Cardiac muscle cell (in vitro differentiated cells and primary cell): ENCODE data around the gene CDC42EP1. TPM values are rescaled to one million over a fixed set of nuclear protein-coding genes. Genes with fewer than 3 reads are reported as not detected.
"Not testable (repeated sequence)": the region's sequence is repeated elsewhere in the genome, so short reads cannot be mapped to it uniquely, and the experiment has no call there.

Experiments
- DNase-seq, 2 donors: peaks; one replicate each; pipeline versions ENCODE4 v3.0.0 to v3.0.0-alpha.2; 2010 to 2017; ENCODE audit warnings: low read depth in 1 of 2, low spot score in 1 of 2
- H3K27ac ChIP-seq: fragments of 200-600 bp; sonication (generic); 2 replicates; pipeline ENCODE4 v1.5.1; 2016
- H3K27me3 ChIP-seq: fragments of 200-600 bp; sonication (generic); 2 replicates; pipeline ENCODE4 v1.6.0; 2016; ENCODE audit warnings: control low read depth
- H3K36me3 ChIP-seq: fragments of 200-600 bp; sonication (generic); 2 replicates; pipeline ENCODE4 v1.5.1; 2016; ENCODE audit warnings: control low read depth
- H3K4me1 ChIP-seq: fragments of 200-600 bp; sonication (generic); 2 replicates; pipeline ENCODE4 v1.8.1; 2017; ENCODE audit warnings: low read depth, mild to moderate bottlenecking, mixed run types
- H3K4me3 ChIP-seq: fragments of 200-600 bp; sonication (generic); 2 replicates; pipeline ENCODE4 v1.5.1; 2016; ENCODE audit warnings: mild to moderate bottlenecking
- H3K9me3 ChIP-seq: fragments of 200-600 bp; sonication (generic); 2 replicates; pipeline ENCODE4 v1.5.1; 2017; ENCODE audit warnings: low read depth, mild to moderate bottlenecking, control low read depth
- polyA plus RNA-seq: library from polyadenylated mRNA; unstranded; fragments of >200 nt; fragmentation: Nextera tagmentation; extraction: Ambion mirVana; gene quantifications from 2 replicates; pipeline ENCODE4 v1.2.1, GENCODE V29; 2016
- total RNA-seq: library from RNA; depleted of rRNA; stranded (reverse); fragments of >200 nt; gene quantifications from 2 replicates; pipeline ENCODE4 v1.2.3, GENCODE V29; 2016
- TF ChIP-seq, protein P1 (sequence below): IDR thresholded peaks from 2 replicates; pipeline ENCODE4 v1.5.1; 2012; ENCODE audit warnings: low read depth, mild to moderate bottlenecking, low read length

CDC42EP1 gene
- total and polyA plus RNA-seq, 2 experiments from 2014 or later = 10.9 to 12.7 TPM

DNA sequence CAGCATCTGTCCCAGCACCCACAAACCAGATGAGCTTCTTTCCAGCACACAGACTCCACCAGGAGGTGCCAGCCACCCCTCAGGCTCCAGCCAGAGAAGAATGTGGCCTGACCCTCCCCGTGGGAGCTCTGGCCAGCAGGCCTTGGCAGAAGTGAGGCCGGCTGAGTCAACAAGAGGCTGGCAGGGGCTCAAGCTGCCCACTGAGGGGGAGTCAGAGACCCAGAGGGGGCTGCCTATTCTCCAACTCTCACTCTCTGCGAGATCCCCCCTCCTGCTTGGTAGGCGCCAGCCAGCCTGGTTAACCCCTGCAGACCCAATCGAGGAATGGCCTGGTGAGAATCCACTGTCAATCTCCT, 10.6 kb upstream of the CDC42EP1 start:
- H3K27ac ChIP-seq = peak overlapping the region; percentile 34
- H3K27me3 ChIP-seq = no peaks in the 10 kb centered on the region
- no peaks in the 10 kb centered on the region for H3K36me3 ChIP-seq
- peaks cover 20% of the 10 kb centered on the region for H3K4me1 ChIP-seq
- TF ChIP-seq, protein P1, sequence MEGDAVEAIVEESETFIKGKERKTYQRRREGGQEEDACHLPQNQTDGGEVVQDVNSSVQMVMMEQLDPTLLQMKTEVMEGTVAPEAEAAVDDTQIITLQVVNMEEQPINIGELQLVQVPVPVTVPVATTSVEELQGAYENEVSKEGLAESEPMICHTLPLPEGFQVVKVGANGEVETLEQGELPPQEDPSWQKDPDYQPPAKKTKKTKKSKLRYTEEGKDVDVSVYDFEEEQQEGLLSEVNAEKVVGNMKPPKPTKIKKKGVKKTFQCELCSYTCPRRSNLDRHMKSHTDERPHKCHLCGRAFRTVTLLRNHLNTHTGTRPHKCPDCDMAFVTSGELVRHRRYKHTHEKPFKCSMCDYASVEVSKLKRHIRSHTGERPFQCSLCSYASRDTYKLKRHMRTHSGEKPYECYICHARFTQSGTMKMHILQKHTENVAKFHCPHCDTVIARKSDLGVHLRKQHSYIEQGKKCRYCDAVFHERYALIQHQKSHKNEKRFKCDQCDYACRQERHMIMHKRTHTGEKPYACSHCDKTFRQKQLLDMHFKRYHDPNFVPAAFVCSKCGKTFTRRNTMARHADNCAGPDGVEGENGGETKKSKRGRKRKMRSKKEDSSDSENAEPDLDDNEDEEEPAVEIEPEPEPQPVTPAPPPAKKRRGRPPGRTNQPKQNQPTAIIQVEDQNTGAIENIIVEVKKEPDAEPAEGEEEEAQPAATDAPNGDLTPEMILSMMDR = peak; percentile 54
- H3K4me3 ChIP-seq = no peak overlapping the region
- DNase-seq = peak; percentile 37 to 79
- H3K9me3 ChIP-seq = no peaks in the 10 kb centered on the region

DNA sequence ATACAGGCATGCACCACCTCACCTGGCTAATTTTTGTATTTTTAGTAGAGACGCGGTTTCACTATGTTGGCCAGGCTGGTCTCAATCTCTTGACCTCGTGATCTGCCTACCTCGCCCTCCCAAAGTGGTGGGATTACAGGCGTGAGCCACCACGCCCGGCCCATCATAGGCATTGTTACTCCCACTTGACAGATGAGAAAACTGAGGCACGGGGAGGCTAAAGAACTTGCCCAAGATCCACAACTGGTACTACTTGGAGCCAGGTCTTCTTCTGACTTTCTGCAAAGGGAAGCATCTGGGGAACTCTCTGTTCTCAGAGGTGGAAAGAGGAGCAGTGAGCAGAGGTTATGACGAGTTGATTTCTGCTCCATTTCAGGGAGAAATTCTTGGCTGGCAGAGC, 9.4 kb upstream of the CDC42EP1 start:
- not testable (repeated sequence) for H3K9me3 ChIP-seq, H3K4me3 ChIP-seq, H3K27ac ChIP-seq, H3K27me3 ChIP-seq, H3K36me3 ChIP-seq, DNase-seq
- peaks cover 20% of the 10 kb centered on the region for H3K4me1 ChIP-seq

DNA sequence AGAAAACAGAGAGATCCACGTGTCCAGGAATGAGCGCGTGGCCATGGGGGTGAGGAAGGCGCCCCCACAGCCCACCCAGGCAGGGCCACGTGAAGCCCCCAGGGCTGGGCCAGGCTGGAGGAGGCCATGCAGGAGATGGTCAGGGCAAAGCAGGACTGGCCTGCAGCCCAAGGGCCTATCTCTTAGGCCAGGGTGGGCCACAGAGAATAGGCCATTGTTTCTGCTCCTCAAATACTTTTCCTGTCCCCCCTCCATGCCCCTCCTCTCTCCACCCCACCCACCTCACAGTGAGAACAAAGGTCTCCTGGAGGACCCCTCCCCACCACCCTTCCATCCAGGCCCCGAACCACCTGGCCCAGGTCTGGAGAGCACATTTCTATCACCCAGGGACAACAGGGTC, 8.3 kb upstream of the CDC42EP1 start:
- no peaks in the 10 kb centered on the region for H3K36me3 ChIP-seq
- TF ChIP-seq, protein P1 = no peak
- H3K9me3 ChIP-seq = no peaks in the 10 kb centered on the region
- no peaks in the 10 kb centered on the region for H3K27me3 ChIP-seq
- H3K27ac ChIP-seq = peak overlapping the region; percentile 73
- DNase-seq = no peak
- peaks cover 26% of the 10 kb centered on the region for H3K4me1 ChIP-seq
- H3K4me3 ChIP-seq = no peak overlapping the region

DNA sequence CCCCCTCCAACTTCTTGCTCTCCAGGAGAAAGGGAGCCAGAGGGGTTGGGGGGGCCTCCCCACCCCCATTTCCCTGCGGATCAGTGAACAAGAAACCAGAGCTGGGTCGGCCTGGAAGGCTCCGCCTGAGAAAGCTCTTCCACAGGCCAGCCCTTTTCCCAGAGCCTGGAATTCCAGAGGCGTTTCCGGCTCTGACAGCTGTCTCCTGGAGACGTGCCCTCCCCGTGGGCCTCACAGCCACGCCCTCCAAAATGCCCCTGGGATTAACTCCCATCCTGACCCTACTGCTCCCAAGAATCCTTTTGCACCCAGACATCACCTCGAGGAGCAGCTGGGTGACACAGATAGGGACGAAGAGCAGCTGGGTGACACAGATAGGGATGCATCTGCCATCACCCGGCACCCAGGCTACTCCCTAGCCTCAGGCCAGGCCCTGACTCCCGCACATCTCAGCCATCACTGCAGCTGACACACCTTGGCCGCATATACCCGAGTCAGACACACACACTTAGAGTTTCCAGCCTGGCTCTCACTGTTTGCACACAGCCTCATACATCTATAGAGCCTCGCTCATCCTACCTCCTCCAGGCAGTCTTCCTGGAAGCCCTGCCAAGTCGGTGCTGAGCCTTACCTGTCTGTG, 7.6 kb upstream of the CDC42EP1 start:
- Histone ChIP-seq H3K9me3 (no peaks in the 10 kb centered on the region), H3K4me1 (peaks cover 26% of the 10 kb centered on the region), H3K27ac (peak overlapping the region; percentile 73), H3K4me3 (no peak overlapping the region), H3K36me3 (no peaks in the 10 kb centered on the region), H3K27me3 (no peaks in the 10 kb centered on the region)
- DNase-seq = peak; percentile 70 to 80
- TF ChIP-seq, protein P1 = no peak

DNA sequence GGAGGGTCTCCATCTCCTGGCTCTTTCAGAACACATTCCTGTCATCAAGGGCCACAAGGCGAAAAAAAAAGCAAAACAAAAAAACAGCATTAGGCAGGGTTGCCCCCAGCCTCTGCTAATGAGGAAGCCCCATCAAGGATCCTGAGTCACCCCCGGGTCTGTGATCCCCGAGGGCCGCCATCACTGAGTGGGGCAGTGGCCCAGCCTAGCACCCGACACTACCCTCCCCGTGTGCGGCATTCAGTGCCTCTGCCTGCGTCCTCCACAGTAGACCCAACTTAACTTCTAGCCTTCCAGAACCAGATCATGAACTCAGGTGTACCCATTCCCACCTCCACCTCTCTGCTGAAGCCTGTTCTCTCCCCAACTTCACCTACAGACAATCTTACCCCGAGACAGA, 6.6 kb upstream of the CDC42EP1 start:
- TF ChIP-seq, protein P1 = no peak
- no peak for DNase-seq
- no peak overlapping the region for H3K4me3 ChIP-seq
- H3K4me1 ChIP-seq = peaks cover 26% of the 10 kb centered on the region
- H3K27ac ChIP-seq = no peak overlapping the region
- no peaks in the 10 kb centered on the region for H3K27me3 ChIP-seq
- no peaks in the 10 kb centered on the region for H3K36me3 ChIP-seq
- H3K9me3 ChIP-seq = no peaks in the 10 kb centered on the region

DNA sequence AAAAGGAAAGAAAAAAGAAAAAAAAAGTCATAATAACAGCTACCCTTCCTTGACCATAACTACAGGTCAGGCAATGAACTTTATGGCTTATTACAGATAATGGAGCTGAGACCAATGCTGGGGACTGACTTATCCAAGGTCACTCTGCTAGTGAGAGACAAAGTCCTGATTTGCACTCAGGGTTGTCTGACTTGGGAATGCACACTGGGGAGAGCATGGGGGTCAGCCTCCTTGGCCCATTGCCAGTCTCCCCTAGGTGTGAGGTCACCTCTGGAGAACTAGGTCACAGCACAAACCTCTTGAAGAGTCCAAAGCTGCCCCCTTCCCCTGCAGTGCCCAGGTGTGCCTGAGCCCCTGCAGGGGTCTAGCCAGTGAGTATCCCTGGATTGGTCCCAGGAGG, 5.3 kb upstream of the CDC42EP1 start:
- Histone ChIP-seq H3K4me3 (no peak overlapping the region), H3K36me3 (no peaks in the 10 kb centered on the region), H3K27ac (no peak overlapping the region), H3K27me3 (no peaks in the 10 kb centered on the region), H3K9me3 (no peaks in the 10 kb centered on the region), H3K4me1 (peaks cover 22% of the 10 kb centered on the region)
- TF ChIP-seq, protein P1 = no peak
- no peak for DNase-seq
